Measurements from ENCODE around the gene ZMYM4. TPM values are rescaled to one million over a fixed set of nuclear protein-coding genes. Genes with fewer than 3 reads are reported as not detected.

The ZMYM4 gene
- total and polyA plus RNA-seq, 10 of the 15 experiments (the other 5 are each of a cell fraction or from before 2014, with no cell fraction given): 8.0 to 37.0 (median 28.1) TPM

DNA sequence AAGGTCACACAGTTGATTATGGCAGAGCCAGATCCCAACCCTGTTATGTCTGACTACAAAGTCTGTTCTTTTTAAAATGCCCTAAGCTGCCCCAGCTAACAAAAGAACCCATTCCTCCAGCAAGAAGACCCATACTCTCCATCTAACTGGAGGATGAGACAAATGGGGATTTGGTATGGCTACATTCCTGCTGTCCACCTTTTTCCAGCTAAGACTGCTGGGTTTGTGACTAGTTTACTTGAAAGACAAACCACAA is 175.9 kb downstream of the ZMYM4 start:
- Histone ChIP-seq H3K27ac (ENCODE audit: control insufficient read depth, insufficient read depth) (no peak overlapping the region), H2AFZ (ENCODE audit: control insufficient read depth, low read depth, low read length) (no peak overlapping the region), H3K9ac (ENCODE audit: control insufficient read depth, insufficient read depth, low read length) (no peak overlapping the region), H3K4me3 (no peak overlapping the region), H3K27me3 (replicated peaks in 1 of 2; ENCODE audit: control insufficient read depth in 2 of 2, insufficient read depth in 2 of 2, low read length in 1 of 2) (no peaks in the 10 kb centered on the region), H3K4me2 (ENCODE audit: control insufficient read depth, insufficient read depth) (no peak overlapping the region), H4K20me1 (ENCODE audit: control insufficient read depth, insufficient read depth) (no peaks in the 10 kb centered on the region), H3K4me1 (ENCODE audit: control insufficient read depth, insufficient read depth, low read length) (no peaks in the 10 kb centered on the region), H3K36me3 (ENCODE audit: control insufficient read depth in 2 of 2, insufficient read depth in 2 of 2, low read length in 1 of 2) (peaks cover 22 to 47% of the 10 kb centered on the region in 2 experiments), H3K9me3 (replicated peaks; ENCODE audit: control insufficient read depth, insufficient read depth, low read length) (no peaks in the 10 kb centered on the region), H3K79me2 (ENCODE audit: control insufficient read depth, insufficient read depth, low read length) (no peaks in the 10 kb centered on the region)
- BruUV-seq (replicated peaks): no TSS peak
- no peak for ATAC-seq
- SMC1A ChIA-PET (ENCODE audit: uncharacterized antibody, unreplicated experiment): interaction anchor here (0.7 kb wide), 1 partner anchor 242 kb away, joined by 3 read pairs; no protein-coding TSS in a partner anchor
- in situ Hi-C loops (cut with MboI): no loop called here
- POLR2A ChIA-PET: interaction anchor here (1.2 kb wide), 1 partner anchor 11 kb away, joined by 3 read pairs; no protein-coding TSS in a partner anchor
- RAD21 ChIA-PET (ENCODE audit: unreplicated experiment): interaction anchor here (1.0 to 1.5 kb wide), 2 partner anchors 14 to 243 kb away, joined by 3 to 4 read pairs; no protein-coding TSS in a partner anchor
- FAIRE-seq: no peak
- no peak for TF ChIP-seq WRNIP1 (IDR thresholded peaks at IDR 0.05; ENCODE audit: borderline replicate concordance, low read depth, low read length)
- TF ChIP-seq BCL11A (IDR thresholded peaks at IDR 0.05; ENCODE audit: low read depth, low read length): no peak
- TF ChIP-seq, protein P1, sequence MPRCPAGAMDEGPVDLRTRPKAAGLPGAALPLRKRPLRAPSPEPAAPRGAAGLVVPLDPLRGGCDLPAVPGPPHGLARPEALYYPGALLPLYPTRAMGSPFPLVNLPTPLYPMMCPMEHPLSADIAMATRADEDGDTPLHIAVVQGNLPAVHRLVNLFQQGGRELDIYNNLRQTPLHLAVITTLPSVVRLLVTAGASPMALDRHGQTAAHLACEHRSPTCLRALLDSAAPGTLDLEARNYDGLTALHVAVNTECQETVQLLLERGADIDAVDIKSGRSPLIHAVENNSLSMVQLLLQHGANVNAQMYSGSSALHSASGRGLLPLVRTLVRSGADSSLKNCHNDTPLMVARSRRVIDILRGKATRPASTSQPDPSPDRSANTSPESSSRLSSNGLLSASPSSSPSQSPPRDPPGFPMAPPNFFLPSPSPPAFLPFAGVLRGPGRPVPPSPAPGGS (IDR thresholded peaks at IDR 0.05; ENCODE audit: borderline replicate concordance, insufficient read depth, low read depth, low read length, poor library complexity, severe bottlenecking): no peak
- TF ChIP-seq, protein P2, sequence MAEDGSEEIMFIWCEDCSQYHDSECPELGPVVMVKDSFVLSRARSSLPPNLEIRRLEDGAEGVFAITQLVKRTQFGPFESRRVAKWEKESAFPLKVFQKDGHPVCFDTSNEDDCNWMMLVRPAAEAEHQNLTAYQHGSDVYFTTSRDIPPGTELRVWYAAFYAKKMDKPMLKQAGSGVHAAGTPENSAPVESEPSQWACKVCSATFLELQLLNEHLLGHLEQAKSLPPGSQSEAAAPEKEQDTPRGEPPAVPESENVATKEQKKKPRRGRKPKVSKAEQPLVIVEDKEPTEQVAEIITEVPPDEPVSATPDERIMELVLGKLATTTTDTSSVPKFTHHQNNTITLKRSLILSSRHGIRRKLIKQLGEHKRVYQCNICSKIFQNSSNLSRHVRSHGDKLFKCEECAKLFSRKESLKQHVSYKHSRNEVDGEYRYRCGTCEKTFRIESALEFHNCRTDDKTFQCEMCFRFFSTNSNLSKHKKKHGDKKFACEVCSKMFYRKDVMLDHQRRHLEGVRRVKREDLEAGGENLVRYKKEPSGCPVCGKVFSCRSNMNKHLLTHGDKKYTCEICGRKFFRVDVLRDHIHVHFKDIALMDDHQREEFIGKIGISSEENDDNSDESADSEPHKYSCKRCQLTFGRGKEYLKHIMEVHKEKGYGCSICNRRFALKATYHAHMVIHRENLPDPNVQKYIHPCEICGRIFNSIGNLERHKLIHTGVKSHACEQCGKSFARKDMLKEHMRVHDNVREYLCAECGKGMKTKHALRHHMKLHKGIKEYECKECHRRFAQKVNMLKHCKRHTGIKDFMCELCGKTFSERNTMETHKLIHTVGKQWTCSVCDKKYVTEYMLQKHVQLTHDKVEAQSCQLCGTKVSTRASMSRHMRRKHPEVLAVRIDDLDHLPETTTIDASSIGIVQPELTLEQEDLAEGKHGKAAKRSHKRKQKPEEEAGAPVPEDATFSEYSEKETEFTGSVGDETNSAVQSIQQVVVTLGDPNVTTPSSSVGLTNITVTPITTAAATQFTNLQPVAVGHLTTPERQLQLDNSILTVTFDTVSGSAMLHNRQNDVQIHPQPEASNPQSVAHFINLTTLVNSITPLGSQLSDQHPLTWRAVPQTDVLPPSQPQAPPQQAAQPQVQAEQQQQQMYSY (CRISPR knock-in tag; IDR thresholded peaks at IDR 0.05): no peak
- intact Hi-C loops (cut with micrococcal nuclease; ENCODE audit: unreplicated experiment): no loop called here
- CTCF ChIA-PET: interaction anchor here (0.6 to 1.8 kb wide), 9 partner anchors 8 to 743 kb away, joined by 3 to 10 read pairs (median 3); partner anchors contain the start of gene SMIM12
- DNase-seq (ENCODE audit: low read depth, low spot score): no peak

Data from GM12878 (cell line).